Peyer's patch (tissue), 4 donors: ENCODE measurements around the gene CHN2.

Source experiments
- CTCF ChIP-seq, 6 experiments: fragments of 450-650 bp in 4 of 6; fragments of 200-600 bp in 2 of 6; sonication (generic) in 1 of 6; IDR thresholded peaks; one replicate each; pipeline ENCODE4 v1.5.1; 2017 to 2019; ENCODE audit warnings: antibody characterized with exemption in 6 of 6, mild to moderate bottlenecking in 3 of 6, moderate library complexity in 1 of 6
- POLR2A ChIP-seq, 2 donors: fragments of 450-650 bp; IDR thresholded peaks; one replicate each; pipeline ENCODE4 v1.5.1; 2017; ENCODE audit warnings: antibody characterized with exemption in 2 of 2, mild to moderate bottlenecking in 2 of 2, moderate library complexity in 2 of 2

- TF ChIP-seq CTCF (IDR thresholded peaks at IDR 0.05) (no peak), POLR2A (IDR thresholded peaks at IDR 0.05) (peak in 1 of 2 donors; percentile 52)
These were observed 273.6 kb downstream of the CHN2 start for GRCh38 chr7:29468196-29468595.
